GM12878 (cell line): ENCODE measurements around the gene NRSN2. TPM values are rescaled to one million over a fixed set of nuclear protein-coding genes. Genes with fewer than 3 reads are reported as not detected.

ENCODE experiments used
- ATAC-seq: fragments of 200-7000 bp; cut with Tn5 transposase; 3 replicates; pipeline ENCODE4 v1.9.1; 2020; ENCODE audit warnings: mild to moderate bottlenecking, moderate library complexity
- BruUV-seq: library from RNA; stranded (reverse); fragments of 400-500 nt; replicated peaks from 2 replicates; lab custom pipeline; 2021; lab: Mats Ljungman, UMichigan
- CTCF ChIA-PET: fragments of 300-600 bp; sonication (Branson Sonifier 250); formaldehyde crosslinking; extraction: SDS; loops from one replicate; lab custom pipeline; 2021; ENCODE audit warnings: inconsistent platforms; lab: Yijun Ruan, JAX
- POLR2A ChIA-PET: fragments of 350-600 bp; formaldehyde crosslinking; extraction: SDS; loops from one replicate; lab custom pipeline; 2021; ENCODE audit warnings: inconsistent platforms; lab: Charles Lee
- RAD21 ChIA-PET: fragments of 300-600 bp; sonication (Branson Sonifier 250); formaldehyde crosslinking; loops from one replicate; lab custom pipeline; 2023; ENCODE audit warnings: antibody characterized with exemption; ENCODE audit not compliant: unreplicated experiment; lab: Charles Lee
- SMC1A ChIA-PET: fragments of 300-600 bp; sonication (Branson Sonifier 250); formaldehyde crosslinking; loops from one replicate; lab custom pipeline; 2023; ENCODE audit not compliant: unreplicated experiment, uncharacterized antibody; lab: Charles Lee
- DNase-seq: peaks from one replicate; pipeline ENCODE4 v3.0.0-alpha.2; 2011; ENCODE audit warnings: low read depth, low spot score
- FAIRE-seq: peaks from 3 replicates; lab custom pipeline; 2011; peaks lifted over from hg19 to GRCh38; lab: Jason Lieb, UNC
- H2AFZ ChIP-seq: 2 replicates; pipeline ENCODE4 v1.6.0; 2011; ENCODE audit warnings: low read depth, low read length, control low read depth; ENCODE audit not compliant: control insufficient read depth
- H3K27ac ChIP-seq: 2 replicates; pipeline ENCODE4 v1.5.1; 2011; ENCODE audit warnings: control low read depth; ENCODE audit not compliant: control insufficient read depth, insufficient read depth
- H3K27me3 ChIP-seq, 2 experiments: replicated peaks in 1 of 2; 2 replicates each; pipeline versions ENCODE4 v1.6.0 to v1.6.1; 2011; ENCODE audit warnings: low read length in 1 of 2; ENCODE audit not compliant: control insufficient read depth in 2 of 2, insufficient read depth in 2 of 2
- H3K36me3 ChIP-seq, 2 experiments: 2 replicates each; pipeline ENCODE4 v1.5.1; 2011; ENCODE audit warnings: low read length in 1 of 2; ENCODE audit not compliant: control insufficient read depth in 2 of 2, insufficient read depth in 2 of 2
- H3K4me1 ChIP-seq: 2 replicates; pipeline ENCODE4 v1.6.1; 2011; ENCODE audit warnings: mild to moderate bottlenecking, low read length, moderate library complexity, mixed read lengths; ENCODE audit not compliant: control insufficient read depth, insufficient read depth
- H3K4me2 ChIP-seq: 2 replicates; pipeline ENCODE4 v1.6.0; 2011; ENCODE audit warnings: control low read depth; ENCODE audit not compliant: control insufficient read depth, insufficient read depth
- H3K4me3 ChIP-seq: fragments of 200-600 bp; sonication (generic); 2 replicates; pipeline ENCODE4 v1.5.1; 2016
- H3K79me2 ChIP-seq: 2 replicates; pipeline ENCODE4 v1.6.0; 2011; ENCODE audit warnings: low read length; ENCODE audit not compliant: control insufficient read depth, insufficient read depth
- H3K9ac ChIP-seq: 2 replicates; pipeline ENCODE4 v1.8.0; 2011; ENCODE audit warnings: low read length, control low read depth, mixed read lengths; ENCODE audit not compliant: control insufficient read depth, insufficient read depth
- H3K9me3 ChIP-seq: replicated peaks from 3 replicates; pipeline ENCODE4 v1.5.1; 2011; ENCODE audit warnings: mild to moderate bottlenecking, low read length; ENCODE audit not compliant: control insufficient read depth, insufficient read depth
- H4K20me1 ChIP-seq: 2 replicates; pipeline ENCODE4 v1.6.0; 2011; ENCODE audit not compliant: control insufficient read depth, insufficient read depth
- ATF7 ChIP-seq: fragments of 450-650 bp; IDR thresholded peaks from 2 replicates; pipeline ENCODE4 v1.6.1; 2016; ENCODE audit warnings: low read depth, mild to moderate bottlenecking
- BHLHE40 ChIP-seq, 2 experiments: fragments of 450-650 bp in 1 of 2; IDR thresholded peaks; 2 replicates each; pipeline ENCODE4 v1.6.1; 2011 to 2017; ENCODE audit warnings: low read depth in 2 of 2, borderline replicate concordance in 1 of 2, improper control_type of control experiment in 1 of 2, low read length in 1 of 2, mild to moderate bottlenecking in 1 of 2
- CEBPB ChIP-seq, 2 experiments: fragments of 150-350 bp in 1 of 2; IDR thresholded peaks; 2 replicates each; pipeline ENCODE4 v1.6.1; 2012 to 2014; ENCODE audit warnings: low read depth in 2 of 2, low read length in 2 of 2, borderline replicate concordance in 1 of 2, inconsistent platforms in 1 of 2
- EGR1 ChIP-seq, 2 experiments: IDR thresholded peaks; 1 replicate in 1 of 2; 2 replicates in 1 of 2; pipeline ENCODE4 v1.6.1; 2011 to 2012; ENCODE audit warnings: low read depth in 2 of 2, low read length in 2 of 2, borderline replicate concordance in 1 of 2, mild to moderate bottlenecking in 1 of 2, moderate library complexity in 1 of 2
- FOXK2 ChIP-seq: fragments of 450-650 bp; IDR thresholded peaks from 2 replicates; pipeline ENCODE4 v1.6.1; 2017; ENCODE audit warnings: mild to moderate bottlenecking, moderate library complexity
- HCFC1 ChIP-seq: fragments of 150-350 bp; IDR thresholded peaks from 2 replicates; pipeline ENCODE4 v1.6.1; 2014; ENCODE audit warnings: low read length
- MYB ChIP-seq: fragments of 150-350 bp; IDR thresholded peaks from 2 replicates; pipeline ENCODE4 v1.6.1; 2014; ENCODE audit warnings: mild to moderate bottlenecking, low read depth, low read length, borderline replicate concordance
- NR2F1 ChIP-seq: fragments of 450-650 bp; conservative IDR thresholded peaks from 2 replicates; pipeline ENCODE4 v1.6.1; 2017; ENCODE audit warnings: mild to moderate bottlenecking
- POU2F2 ChIP-seq: IDR thresholded peaks from 3 replicates; pipeline ENCODE4 v1.6.1; 2011; ENCODE audit warnings: low read depth, mild to moderate bottlenecking, low read length, borderline replicate concordance
- SMC3 ChIP-seq: IDR thresholded peaks from 2 replicates; pipeline ENCODE4 v1.6.1; 2011; ENCODE audit warnings: low read length, improper control_type of control experiment, borderline replicate concordance
- STAT1 ChIP-seq: fragments of 450-650 bp; conservative IDR thresholded peaks from 2 replicates; pipeline ENCODE4 v1.6.1; 2014; ENCODE audit warnings: antibody characterized with exemption, mild to moderate bottlenecking
- YY1 ChIP-seq: IDR thresholded peaks from 2 replicates; pipeline ENCODE4 v1.6.1; 2011; ENCODE audit warnings: low read depth, mild to moderate bottlenecking, low read length
- ZBED1 ChIP-seq: IDR thresholded peaks from 2 replicates; pipeline ENCODE4 v1.6.1; 2016; ENCODE audit warnings: borderline replicate concordance
- ZNF207 ChIP-seq: fragments of 450-650 bp; IDR thresholded peaks from 2 replicates; pipeline ENCODE4 v1.6.1; 2014; ENCODE audit warnings: antibody characterized with exemption, mild to moderate bottlenecking, borderline replicate concordance
- WGBS: methylation state at CpG from one replicate; pipeline ENCODE4 v1.1.6; 2016; ENCODE audit warnings: low lambda C conversion rate; ENCODE audit not compliant: insufficient replicate concordance, insufficient coverage; ENCODE audit errors: missing lambda C conversion rate; 5-methylcytosine and 5-hydroxymethylcytosine counted together
- in situ Hi-C: fragments of 300-500 bp; cut with MboI; formaldehyde crosslinking; loops from 9 replicates; pipeline ENCODE4 v1.14.3; 2018; ENCODE audit warnings: mixed read lengths
- intact Hi-C: fragments of 100-400 bp; cut with micrococcal nuclease; formaldehyde crosslinking; loops from one replicate; pipeline ENCODE4 v1.14.2; 2022; ENCODE audit not compliant: unreplicated experiment
- polyA plus RNA-seq, 11 experiments: library from polyadenylated mRNA; depleted of rRNA in 4 of 11; unstranded in 6 of 11; stranded (reverse) in 5 of 11; fragments of >200 nt; fragmentation: Nextera tagmentation in 4 of 11; fragmentation: Illumina TruSeq in 1 of 11; extraction: Ambion mirVana in 4 of 11; extraction: Trizol in 1 of 11; gene quantifications; 1 replicate in 1 of 11; 2 replicates in 10 of 11; pipeline versions ENCODE4 v1.2.1 to v1.2.3, GENCODE V29; 2011 to 2016; ENCODE audit warnings: inconsistent platforms in 2 of 11, missing spikeins in 2 of 11, low read depth in 1 of 11
- total RNA-seq, 4 experiments: library from RNA; depleted of rRNA in 3 of 4; stranded (reverse); fragments of >200 nt in 3 of 4; fragmentation: Illumina TruSeq in 1 of 4; extraction: Trizol in 1 of 4; gene quantifications; 2 replicates each; pipeline versions ENCODE4 v1.2.1 to v1.2.3, GENCODE V29; 2013 to 2021
- TF ChIP-seq, protein P1 (sequence below): IDR thresholded peaks from 2 replicates; pipeline ENCODE4 v1.6.1; 2012; ENCODE audit warnings: mild to moderate bottlenecking, low read depth, low read length
- TF ChIP-seq, protein P2 (sequence below), 3 experiments: IDR thresholded peaks in 2 of 3; conservative IDR thresholded peaks in 1 of 3; 2 replicates each; pipeline ENCODE4 v1.5.1; 2011; ENCODE audit warnings: low read depth in 3 of 3, low read length in 3 of 3, mild to moderate bottlenecking in 3 of 3, control low read depth in 2 of 3, moderate library complexity in 2 of 3, inconsistent platforms in 1 of 3, mixed read lengths in 1 of 3; ENCODE audit not compliant: control insufficient read depth in 2 of 3, insufficient read depth in 1 of 3; ENCODE audit errors: extremely low read depth in 1 of 3

The NRSN2 gene
- total and polyA plus RNA-seq, 10 of the 15 experiments (the other 5 are each of a cell fraction or from before 2014, with no cell fraction given), result 6.2 to 32.4 (median 13.0) TPM

DNA sequence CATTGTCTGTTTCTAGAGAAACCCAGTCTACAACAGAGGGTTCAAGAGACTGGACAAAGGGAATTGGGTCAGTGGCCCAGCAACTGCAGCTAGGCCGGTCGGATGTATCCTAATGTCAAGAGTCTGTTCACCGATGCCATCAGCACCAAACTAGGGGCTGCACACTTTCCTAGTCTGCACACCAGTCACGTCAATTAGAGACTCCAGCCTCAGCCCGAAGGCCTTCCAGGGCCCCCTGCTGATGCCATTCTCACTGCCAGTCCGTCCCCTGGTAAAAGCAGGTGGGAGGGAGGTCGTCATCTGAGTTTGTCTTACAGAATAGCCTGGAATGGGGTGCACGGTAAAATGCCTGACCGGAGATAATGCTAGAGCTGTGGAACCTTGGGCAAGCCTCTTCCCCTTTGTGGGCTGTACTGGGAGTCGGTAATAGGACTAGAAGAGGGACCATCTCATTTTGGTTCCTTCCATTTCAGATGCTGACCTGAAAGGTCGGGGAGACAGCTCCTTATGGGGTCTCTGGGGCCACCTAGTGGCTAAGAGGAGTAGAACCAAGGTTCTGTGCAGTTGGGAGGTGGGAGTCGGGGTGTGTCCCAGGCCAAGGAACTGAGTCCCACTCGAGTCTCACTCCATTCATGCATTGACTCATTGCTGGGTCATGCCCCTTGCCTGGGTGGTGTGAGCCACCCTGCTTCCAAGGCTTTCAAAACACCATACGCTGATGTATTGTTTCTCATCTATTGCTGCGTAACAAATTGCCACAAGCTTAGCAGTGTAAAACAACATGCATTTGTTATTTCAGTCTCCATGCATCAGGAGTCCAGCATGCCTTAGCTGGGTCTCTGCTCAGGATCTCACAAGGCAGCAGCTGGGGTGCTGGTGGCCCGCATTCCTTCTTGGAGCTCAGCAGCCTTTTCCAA, 16.4 kb upstream of the NRSN2 start:
- Histone ChIP-seq H3K4me3 (no peak overlapping the region), H3K36me3 (no peaks in the 10 kb centered on the region; a peak in 1 of 4 replicates), H3K27ac (no peak overlapping the region), H3K9ac (no peak overlapping the region), H3K4me2 (no peak overlapping the region), H3K9me3 (no peaks in the 10 kb centered on the region), H3K27me3 (no peaks in the 10 kb centered on the region), H3K79me2 (peaks cover 11% of the 10 kb centered on the region), H3K4me1 (peaks cover 15% of the 10 kb centered on the region), H4K20me1 (peaks cover 4% of the 10 kb centered on the region), H2AFZ (no peak overlapping the region)
- no TSS peak for BruUV-seq
- DNase-seq (no peak), ATAC-seq (peak; percentile 65), FAIRE-seq (peak; percentile 81)
- intact Hi-C loops, result loop anchor here (1.0 to 5.0 kb wide), 2 partner anchors 63 to 121 kb away; no protein-coding TSS in a partner anchor
- SMC1A ChIA-PET, result interaction anchor here (0.8 to 3.9 kb wide), 14 partner anchors 12 to 127 kb away, joined by 3 to 28 read pairs (median 4); no protein-coding TSS in a partner anchor
- 54% methylated on average over 16 of the region's 16 CpGs for WGBS
- CTCF ChIA-PET, result interaction anchor here (0.5 to 4.6 kb wide), 34 partner anchors 8 to 232 kb away, joined by 3 to 59 read pairs (median 5); partner anchors contain the start of genes DEFB132 and NRSN2
- in situ Hi-C loops, result loop anchor here (5.0 kb wide), 1 partner anchor 118 kb away; no protein-coding TSS in a partner anchor
- RAD21 ChIA-PET, result interaction anchor here (0.9 to 3.5 kb wide), 16 partner anchors 11 to 122 kb away, joined by 3 to 19 read pairs (median 4); no protein-coding TSS in a partner anchor
- POLR2A ChIA-PET, result interaction anchor here (0.9 kb wide), 1 partner anchor 16 kb away, joined by 3 read pairs; the partner anchor contains the start of gene NRSN2
- TF ChIP-seq MYB (0 out of 2 replicates have a peak, but pooled peaks have one; percentile 24), ATF7 (no peak), ZBED1 (no peak), EGR1 (IDR thresholded peaks at IDR 0.05; ENCODE audit: borderline replicate concordance in 1 of 2, low read depth in 2 of 2, low read length in 2 of 2) (no peak), HCFC1 (0 out of 2 replicates have a peak, but pooled peaks have one; percentile 4), POU2F2 (0 out of 3 replicates have a peak, but pooled peaks have one; percentile 17), YY1 (peak; percentile 78), STAT1 (0 out of 2 replicates have a peak, but pooled peaks have one; percentile 25), NR2F1 (peak; percentile 98), ZNF207 (peak; percentile 48; the same call in 1 of the 2 replicates), BHLHE40 (IDR thresholded peaks at IDR 0.05; ENCODE audit: borderline replicate concordance in 1 of 2, low read depth in 2 of 2, low read length in 1 of 2) (0 out of 4 replicates have a peak, but pooled peaks of 1 of the 2 experiments have one; percentile 5), SMC3 (peak; percentile 71), CEBPB (IDR thresholded peaks at IDR 0.05; ENCODE audit: borderline replicate concordance in 1 of 2, low read depth in 2 of 2, low read length in 2 of 2) (no peak), FOXK2 (no peak)
- TF ChIP-seq, protein P1, sequence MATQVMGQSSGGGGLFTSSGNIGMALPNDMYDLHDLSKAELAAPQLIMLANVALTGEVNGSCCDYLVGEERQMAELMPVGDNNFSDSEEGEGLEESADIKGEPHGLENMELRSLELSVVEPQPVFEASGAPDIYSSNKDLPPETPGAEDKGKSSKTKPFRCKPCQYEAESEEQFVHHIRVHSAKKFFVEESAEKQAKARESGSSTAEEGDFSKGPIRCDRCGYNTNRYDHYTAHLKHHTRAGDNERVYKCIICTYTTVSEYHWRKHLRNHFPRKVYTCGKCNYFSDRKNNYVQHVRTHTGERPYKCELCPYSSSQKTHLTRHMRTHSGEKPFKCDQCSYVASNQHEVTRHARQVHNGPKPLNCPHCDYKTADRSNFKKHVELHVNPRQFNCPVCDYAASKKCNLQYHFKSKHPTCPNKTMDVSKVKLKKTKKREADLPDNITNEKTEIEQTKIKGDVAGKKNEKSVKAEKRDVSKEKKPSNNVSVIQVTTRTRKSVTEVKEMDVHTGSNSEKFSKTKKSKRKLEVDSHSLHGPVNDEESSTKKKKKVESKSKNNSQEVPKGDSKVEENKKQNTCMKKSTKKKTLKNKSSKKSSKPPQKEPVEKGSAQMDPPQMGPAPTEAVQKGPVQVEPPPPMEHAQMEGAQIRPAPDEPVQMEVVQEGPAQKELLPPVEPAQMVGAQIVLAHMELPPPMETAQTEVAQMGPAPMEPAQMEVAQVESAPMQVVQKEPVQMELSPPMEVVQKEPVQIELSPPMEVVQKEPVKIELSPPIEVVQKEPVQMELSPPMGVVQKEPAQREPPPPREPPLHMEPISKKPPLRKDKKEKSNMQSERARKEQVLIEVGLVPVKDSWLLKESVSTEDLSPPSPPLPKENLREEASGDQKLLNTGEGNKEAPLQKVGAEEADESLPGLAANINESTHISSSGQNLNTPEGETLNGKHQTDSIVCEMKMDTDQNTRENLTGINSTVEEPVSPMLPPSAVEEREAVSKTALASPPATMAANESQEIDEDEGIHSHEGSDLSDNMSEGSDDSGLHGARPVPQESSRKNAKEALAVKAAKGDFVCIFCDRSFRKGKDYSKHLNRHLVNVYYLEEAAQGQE, result no peak
- TF ChIP-seq, protein P2, sequence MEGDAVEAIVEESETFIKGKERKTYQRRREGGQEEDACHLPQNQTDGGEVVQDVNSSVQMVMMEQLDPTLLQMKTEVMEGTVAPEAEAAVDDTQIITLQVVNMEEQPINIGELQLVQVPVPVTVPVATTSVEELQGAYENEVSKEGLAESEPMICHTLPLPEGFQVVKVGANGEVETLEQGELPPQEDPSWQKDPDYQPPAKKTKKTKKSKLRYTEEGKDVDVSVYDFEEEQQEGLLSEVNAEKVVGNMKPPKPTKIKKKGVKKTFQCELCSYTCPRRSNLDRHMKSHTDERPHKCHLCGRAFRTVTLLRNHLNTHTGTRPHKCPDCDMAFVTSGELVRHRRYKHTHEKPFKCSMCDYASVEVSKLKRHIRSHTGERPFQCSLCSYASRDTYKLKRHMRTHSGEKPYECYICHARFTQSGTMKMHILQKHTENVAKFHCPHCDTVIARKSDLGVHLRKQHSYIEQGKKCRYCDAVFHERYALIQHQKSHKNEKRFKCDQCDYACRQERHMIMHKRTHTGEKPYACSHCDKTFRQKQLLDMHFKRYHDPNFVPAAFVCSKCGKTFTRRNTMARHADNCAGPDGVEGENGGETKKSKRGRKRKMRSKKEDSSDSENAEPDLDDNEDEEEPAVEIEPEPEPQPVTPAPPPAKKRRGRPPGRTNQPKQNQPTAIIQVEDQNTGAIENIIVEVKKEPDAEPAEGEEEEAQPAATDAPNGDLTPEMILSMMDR (IDR thresholded peaks at IDR 0.05 in 2 of 3, conservative IDR thresholded peaks at IDR 0.05 in 1 of 3; ENCODE audit: control insufficient read depth in 2 of 3, extremely low read depth in 1 of 3, insufficient read depth in 1 of 3, low read depth in 3 of 3, low read length in 3 of 3), result peak; percentile 84 to 94 (median 93); a peak in 5 of 6 replicates
